SH-SY5Y (cell line): ENCODE results near the gene SPEN.

ENCODE experiments used
- GATA2 ChIP-seq: IDR thresholded peaks from 2 replicates; pipeline ENCODE4 v1.6.1; 2011; ENCODE audit warnings: mild to moderate bottlenecking, low read depth, low read length
- GATA3 ChIP-seq: IDR thresholded peaks from 2 replicates; pipeline ENCODE4 v1.6.1; 2011; ENCODE audit warnings: low read depth, mild to moderate bottlenecking, low read length, moderate library complexity

The SPEN gene

GRCh38 chr1:15975358-15975804 is 127.9 kb downstream of the SPEN start:
- no peak for TF ChIP-seq GATA2
- no peak for TF ChIP-seq GATA3

- TF ChIP-seq GATA3 (no peak), GATA2 (no peak)
Measured at GRCh38 chr1:15975805-15976680, 128.5 kb downstream of the SPEN start, which contains the start of gene ZBTB17. ZBTB17 (minus strand) TSS chr1:15976101; CDS start chr1:15948495, 27,606 bp downstream.

- TF ChIP-seq GATA3, result no peak
- no peak for TF ChIP-seq GATA2
Measured at GRCh38 chr1:15981679-15982078, 134.2 kb downstream of the SPEN start.

- no peak for TF ChIP-seq GATA2
Measured at GRCh38 chr1:15983275-15983674, 135.8 kb downstream of the SPEN start.

GRCh38 chr1:15985611-15986297 is 138.2 kb downstream of the SPEN start:
- TF ChIP-seq GATA3, result no peak
- TF ChIP-seq GATA2, result no peak

GRCh38 chr1:15988856-15989736 is 141.6 kb downstream of the SPEN start:
- no peak for TF ChIP-seq GATA2
- no peak for TF ChIP-seq GATA3

GRCh38 chr1:15989776-15990175 is 142.3 kb downstream of the SPEN start:
- TF ChIP-seq GATA2, result no peak
- no peak for TF ChIP-seq GATA3
